Lower lobe of right lung (tissue), 2 donors: ENCODE results near the gene FGFBP2. TPM values are rescaled to one million over a fixed set of nuclear protein-coding genes. Genes with fewer than 3 reads are reported as not detected.
A peak's percentile ranks its signal among the peaks of the same experiment; 100 is the strongest.

Source experiments
- ATAC-seq, 2 donors: fragments of 200-7000 bp; cut with Tn5 transposase; one replicate each; pipeline ENCODE4 v1.9.1; 2020 to 2022; ENCODE audit warnings: mild to moderate bottlenecking in 2 of 2, moderate library complexity in 2 of 2
- DNase-seq: peaks from one replicate; pipeline ENCODE4 v3.0.0-alpha.2; 2020
- H3K27ac ChIP-seq: fragments of 200-600 bp; one replicate; pipeline ENCODE4 v1.8.0; 2022
- H3K27me3 ChIP-seq: fragments of 200-600 bp; one replicate; pipeline ENCODE4 v1.8.0; 2022; ENCODE audit warnings: low read depth
- H3K36me3 ChIP-seq: fragments of 200-600 bp; one replicate; pipeline ENCODE4 v1.8.0; 2022; ENCODE audit warnings: mild to moderate bottlenecking
- H3K4me1 ChIP-seq: fragments of 200-600 bp; one replicate; pipeline ENCODE4 v1.8.0; 2022
- H3K4me3 ChIP-seq: fragments of 200-600 bp; one replicate; pipeline ENCODE4 v1.8.0; 2022; ENCODE audit warnings: mild to moderate bottlenecking
- H3K9me3 ChIP-seq: fragments of 200-600 bp; one replicate; pipeline ENCODE4 v1.8.0; 2022
- intact Hi-C: fragments of 100-400 bp; cut with DNase I; formaldehyde crosslinking; loops from one replicate; pipeline ENCODE4 v1.11.0; 2022
- total RNA-seq: library from RNA; stranded (reverse); fragmentation: NEBNext Ultra II Directional; extraction: Animal tissue kit (Norgen Biotek cat#: 25700); gene quantifications from one replicate; pipeline ENCODE4 v1.2.1, GENCODE V29; 2021
- TF ChIP-seq, protein P1 (sequence below): fragments of 200-600 bp; IDR thresholded peaks from one replicate; pipeline ENCODE4 v1.8.0; 2022; ENCODE audit warnings: antibody characterized with exemption, mild to moderate bottlenecking
- donor health status: DM: no; HTN: yes; CAD: no; lungs with severe emphysema.

Gene FGFBP2
- total RNA-seq, 1 donor from 2014 or later = 5.1 TPM

DNA sequence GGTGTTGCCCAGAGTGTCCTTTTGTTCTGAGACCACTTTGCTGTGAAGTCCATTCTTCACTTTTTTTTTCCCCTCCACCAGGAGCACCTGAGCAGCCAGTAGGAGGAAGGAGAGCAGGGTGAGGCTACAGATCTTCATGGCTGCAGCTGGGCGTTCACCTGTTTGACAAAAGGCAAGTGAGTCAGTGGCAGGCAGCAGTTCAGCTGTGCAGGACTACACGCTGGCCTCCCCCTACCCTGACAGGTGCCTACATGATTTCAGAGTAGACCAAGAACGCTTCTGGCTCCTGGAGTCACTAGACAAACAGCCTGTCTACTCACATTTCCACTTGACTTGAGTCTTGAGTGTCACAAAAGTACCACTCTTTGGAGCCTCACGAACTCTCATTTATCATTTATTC, 26.5 kb downstream of the FGFBP2 start:
- Histone ChIP-seq H3K9me3 (no peaks in the 10 kb centered on the region), H3K4me3 (no peak overlapping the region), H3K36me3 (no peaks in the 10 kb centered on the region), H3K4me1 (no peaks in the 10 kb centered on the region), H3K27ac (no peak overlapping the region), H3K27me3 (no peaks in the 10 kb centered on the region)
- TF ChIP-seq, protein P1, sequence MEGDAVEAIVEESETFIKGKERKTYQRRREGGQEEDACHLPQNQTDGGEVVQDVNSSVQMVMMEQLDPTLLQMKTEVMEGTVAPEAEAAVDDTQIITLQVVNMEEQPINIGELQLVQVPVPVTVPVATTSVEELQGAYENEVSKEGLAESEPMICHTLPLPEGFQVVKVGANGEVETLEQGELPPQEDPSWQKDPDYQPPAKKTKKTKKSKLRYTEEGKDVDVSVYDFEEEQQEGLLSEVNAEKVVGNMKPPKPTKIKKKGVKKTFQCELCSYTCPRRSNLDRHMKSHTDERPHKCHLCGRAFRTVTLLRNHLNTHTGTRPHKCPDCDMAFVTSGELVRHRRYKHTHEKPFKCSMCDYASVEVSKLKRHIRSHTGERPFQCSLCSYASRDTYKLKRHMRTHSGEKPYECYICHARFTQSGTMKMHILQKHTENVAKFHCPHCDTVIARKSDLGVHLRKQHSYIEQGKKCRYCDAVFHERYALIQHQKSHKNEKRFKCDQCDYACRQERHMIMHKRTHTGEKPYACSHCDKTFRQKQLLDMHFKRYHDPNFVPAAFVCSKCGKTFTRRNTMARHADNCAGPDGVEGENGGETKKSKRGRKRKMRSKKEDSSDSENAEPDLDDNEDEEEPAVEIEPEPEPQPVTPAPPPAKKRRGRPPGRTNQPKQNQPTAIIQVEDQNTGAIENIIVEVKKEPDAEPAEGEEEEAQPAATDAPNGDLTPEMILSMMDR = no peak
- ATAC-seq = peak; percentile 56 to 78
- DNase-seq = peak; percentile 48
- intact Hi-C loops = no loop called here

DNA sequence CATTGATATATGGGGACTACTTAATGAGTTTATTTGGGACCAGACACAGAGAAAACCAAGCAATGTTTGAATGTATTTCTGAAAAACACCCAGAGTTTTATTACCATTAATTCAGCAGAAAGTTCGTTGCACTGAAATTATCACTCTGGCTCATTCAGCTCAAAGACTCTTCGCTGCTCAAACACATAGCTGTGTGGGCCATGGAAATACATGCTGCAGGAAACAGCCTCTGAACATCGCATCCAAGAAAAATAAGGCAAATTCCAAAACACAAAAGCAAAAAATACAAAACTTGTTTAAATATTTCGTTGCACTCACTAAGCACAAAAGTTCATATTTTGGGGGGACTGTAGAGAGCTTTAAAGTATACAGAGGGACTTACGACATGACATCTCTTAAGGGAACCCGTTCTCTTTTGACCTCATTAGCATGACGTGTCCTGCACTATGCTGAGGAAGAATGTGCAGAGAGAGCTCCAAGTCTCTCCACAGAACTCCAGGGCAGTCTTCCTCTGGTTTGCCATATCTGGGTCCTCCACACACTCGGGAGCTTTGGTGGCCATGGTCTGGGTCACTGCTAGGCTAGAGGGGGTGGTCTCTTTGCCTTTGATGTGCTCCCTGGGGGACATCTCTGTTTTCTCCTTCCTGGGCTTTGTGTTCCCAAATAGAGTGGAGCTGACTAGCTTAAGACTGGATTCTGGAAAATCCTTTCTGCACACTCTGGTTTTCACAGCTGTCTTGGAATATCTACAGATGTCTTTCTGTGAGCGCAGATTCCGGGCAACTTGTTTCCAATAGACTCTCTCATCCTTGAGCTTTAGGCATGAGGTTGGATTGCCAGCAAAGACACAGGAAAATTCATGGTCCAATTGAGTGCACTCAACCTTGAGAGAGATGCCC, 27.2 kb downstream of the FGFBP2 start:
- Histone ChIP-seq H3K27me3 (no peaks in the 10 kb centered on the region), H3K4me3 (no peak overlapping the region), H3K27ac (no peak overlapping the region), H3K9me3 (no peaks in the 10 kb centered on the region), H3K36me3 (no peaks in the 10 kb centered on the region), H3K4me1 (no peaks in the 10 kb centered on the region)
- intact Hi-C loops = no loop called here
- no peak for ATAC-seq
- TF ChIP-seq, protein P1 = no peak
- DNase-seq = no peak

DNA sequence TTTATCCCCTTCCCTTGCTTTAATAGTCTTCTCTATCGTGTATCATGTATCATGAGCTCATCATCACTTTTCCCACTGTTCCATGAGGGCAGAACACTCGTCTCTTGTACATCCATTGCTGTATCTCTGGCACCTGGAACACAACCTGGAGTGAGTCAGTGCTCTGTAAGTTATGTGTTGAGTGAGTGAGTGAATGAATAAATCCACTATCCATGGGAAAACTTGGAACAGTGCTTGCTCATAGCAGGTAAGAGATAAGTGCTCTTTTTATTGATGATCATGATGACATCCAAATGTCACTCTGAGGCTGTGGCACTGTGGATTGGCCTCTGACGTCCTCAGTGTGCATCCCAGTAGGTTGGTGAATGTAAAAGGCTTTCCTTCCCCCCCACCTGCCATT, 28.7 kb downstream of the FGFBP2 start:
- Histone ChIP-seq H3K36me3 (no peaks in the 10 kb centered on the region), H3K4me1 (no peaks in the 10 kb centered on the region), H3K9me3 (no peaks in the 10 kb centered on the region), H3K4me3 (no peak overlapping the region), H3K27ac (no peak overlapping the region), H3K27me3 (no peaks in the 10 kb centered on the region)
- TF ChIP-seq, protein P1 = no peak
- ATAC-seq (no peak), DNase-seq (no peak)
- intact Hi-C loops = no loop called here

DNA sequence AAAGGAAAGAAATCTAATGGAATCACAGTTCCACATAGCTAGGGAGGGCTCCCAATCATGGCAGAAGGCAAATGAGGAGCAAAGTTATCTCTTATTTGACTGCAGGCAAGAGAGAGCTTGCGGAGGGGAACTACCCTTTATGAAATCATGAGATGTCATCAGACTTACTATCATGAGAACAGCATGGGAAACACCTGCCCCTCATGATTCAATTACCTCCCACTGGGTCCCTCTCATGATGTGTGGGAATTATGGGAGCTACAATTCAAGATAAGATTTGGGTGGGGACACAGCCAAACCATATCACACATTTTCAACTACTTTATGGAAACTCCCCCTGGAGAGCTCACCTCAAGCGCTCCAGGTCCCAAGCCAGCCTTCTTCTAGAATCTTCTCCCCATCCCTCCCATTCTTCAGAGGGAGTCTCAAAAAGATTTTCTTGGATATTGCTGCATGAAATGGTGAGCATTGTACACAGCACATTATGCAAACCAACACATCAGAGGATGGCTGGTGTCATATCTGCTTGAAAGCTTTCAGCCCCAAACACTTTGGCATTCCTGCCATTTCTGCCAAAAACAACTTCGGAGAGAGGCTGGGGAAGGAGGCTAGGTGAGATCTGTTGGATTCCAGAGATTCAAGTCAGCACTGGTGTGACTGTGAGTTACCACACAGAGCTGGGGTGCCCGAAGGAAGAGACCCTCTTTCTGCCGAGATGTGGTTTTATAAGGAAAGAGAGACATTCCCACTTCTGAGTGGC, 31.3 kb downstream of the FGFBP2 start:
- no peak for ATAC-seq

DNA sequence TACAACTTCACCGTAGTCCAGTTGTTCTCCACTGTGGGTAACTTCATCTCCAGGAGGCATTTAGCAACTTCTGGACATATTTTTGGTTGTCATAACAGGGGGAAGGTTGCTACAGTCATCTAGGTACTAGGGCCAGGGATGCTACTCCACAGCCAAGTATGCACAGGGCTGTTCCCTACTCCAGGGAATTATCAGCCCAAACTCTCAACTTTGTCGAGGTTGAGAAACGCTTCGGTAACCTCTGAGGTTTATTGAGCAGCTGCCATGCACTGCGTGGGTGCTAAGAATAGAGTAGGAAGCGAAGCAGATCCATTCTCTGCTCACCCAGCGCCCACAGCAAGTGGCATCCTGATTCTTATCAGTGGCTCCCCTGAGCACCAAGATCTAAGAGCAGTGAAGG, 32.7 kb downstream of the FGFBP2 start:
- Histone ChIP-seq H3K4me1 (no peaks in the 10 kb centered on the region), H3K27me3 (no peaks in the 10 kb centered on the region), H3K27ac (no peak overlapping the region), H3K36me3 (no peaks in the 10 kb centered on the region), H3K4me3 (no peak overlapping the region), H3K9me3 (no peaks in the 10 kb centered on the region)
- intact Hi-C loops = no loop called here
- TF ChIP-seq, protein P1 = no peak
- ATAC-seq (no peak), DNase-seq (no peak)

More for the DNA sequence above, 31.3 kb downstream of the FGFBP2 start:
- intact Hi-C loops = no loop called here
- Histone ChIP-seq H3K27me3 (no peaks in the 10 kb centered on the region), H3K4me3 (no peak overlapping the region), H3K9me3 (no peaks in the 10 kb centered on the region), H3K4me1 (no peaks in the 10 kb centered on the region), H3K36me3 (no peaks in the 10 kb centered on the region), H3K27ac (no peak overlapping the region)
- no peak for DNase-seq
- TF ChIP-seq, protein P1 = no peak
